Hindlimb muscle (tissue), 1 donor: ENCODE measurements around the gene SETMAR. TPM values are rescaled to one million over a fixed set of nuclear protein-coding genes. Genes with fewer than 3 reads are reported as not detected.
"Not testable (repeated sequence)": the region's sequence is repeated elsewhere in the genome, so short reads cannot be mapped to it uniquely, and the experiment has no call there.

Source experiments
- DNase-seq: peaks from one replicate; pipeline ENCODE4 v3.0.0-alpha.2; 2013
- polyA plus RNA-seq: library from polyadenylated mRNA; unstranded; fragments of 120-200 nt; gene quantifications from one replicate; pipeline ENCODE4 v1.2.1, GENCODE V29; 2013; ENCODE audit not compliant: insufficient read length

SETMAR gene
- 14.9 TPM for polyA plus RNA-seq

DNA sequence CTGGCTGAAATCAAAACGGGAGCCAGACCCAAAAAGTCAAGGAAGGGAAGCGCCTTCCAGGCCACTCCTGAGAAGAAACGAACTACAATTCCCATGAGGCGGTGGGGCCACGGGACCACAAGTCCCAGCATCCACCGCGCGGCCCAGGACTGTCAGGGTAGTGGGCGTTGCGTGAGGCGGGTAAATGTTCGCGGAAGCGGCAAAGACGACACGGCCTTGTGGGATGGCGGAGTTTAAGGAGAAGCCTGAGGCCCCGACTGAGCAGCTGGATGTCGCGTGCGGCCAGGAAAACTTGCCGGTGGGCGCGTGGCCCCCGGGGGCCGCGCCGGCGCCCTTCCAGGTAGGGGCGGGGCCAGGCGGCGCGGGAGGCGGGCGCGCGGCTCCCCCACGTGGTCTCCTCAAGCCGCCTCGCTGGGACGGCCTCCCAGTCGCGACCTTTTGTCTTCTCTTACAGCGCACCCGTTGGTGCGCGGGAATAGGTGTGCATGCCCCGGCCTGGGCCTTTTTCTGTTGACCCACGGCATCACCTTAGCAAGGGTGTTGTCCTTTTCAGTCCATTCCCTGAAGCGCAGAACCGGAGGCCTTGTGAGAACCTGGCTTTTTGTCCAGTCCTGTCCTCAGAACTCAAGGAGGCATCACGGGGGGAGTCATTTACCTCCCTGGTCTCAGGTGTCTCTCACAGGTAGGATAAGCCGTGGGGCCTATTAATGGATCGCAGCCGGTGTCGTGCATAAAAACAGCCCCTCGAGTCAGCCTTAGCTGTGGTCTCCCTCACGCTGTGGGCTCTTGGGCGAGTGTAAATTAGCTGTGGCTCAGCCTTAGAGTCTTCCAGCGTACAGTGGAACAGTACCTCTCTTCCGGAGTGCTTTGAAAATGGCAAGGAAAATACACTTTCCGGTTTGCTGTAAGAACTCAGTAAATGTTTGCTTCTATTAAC lies at the start of gene SETMAR:
Gene SETMAR, plus strand, starts transcription at position 183 of the 937 bp plus-strand sequence. Its CDS starts 2 bp downstream, at position 185.
- DNase-seq, result peak; percentile 94

DNA sequence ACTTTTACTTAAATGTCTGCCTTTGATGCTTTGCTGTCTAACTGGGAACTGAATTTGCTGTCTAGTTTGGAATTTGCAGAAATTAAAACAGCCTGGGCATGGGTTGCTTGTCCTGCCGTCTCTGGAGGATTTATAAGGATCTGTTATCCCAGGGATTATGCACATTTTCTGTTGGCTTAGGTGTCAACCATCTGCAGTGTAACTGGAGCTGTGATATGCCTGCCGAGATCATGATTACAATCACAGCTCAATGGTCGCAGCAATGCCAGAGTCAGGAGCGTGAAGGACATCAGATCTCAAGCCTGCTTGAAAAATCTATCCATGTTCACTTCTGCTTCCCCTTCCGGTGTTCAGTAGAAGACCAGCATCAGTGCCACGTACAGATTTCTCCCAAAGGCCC lies 41.8 kb upstream of the SETMAR start:
- DNase-seq, result no peak

DNA sequence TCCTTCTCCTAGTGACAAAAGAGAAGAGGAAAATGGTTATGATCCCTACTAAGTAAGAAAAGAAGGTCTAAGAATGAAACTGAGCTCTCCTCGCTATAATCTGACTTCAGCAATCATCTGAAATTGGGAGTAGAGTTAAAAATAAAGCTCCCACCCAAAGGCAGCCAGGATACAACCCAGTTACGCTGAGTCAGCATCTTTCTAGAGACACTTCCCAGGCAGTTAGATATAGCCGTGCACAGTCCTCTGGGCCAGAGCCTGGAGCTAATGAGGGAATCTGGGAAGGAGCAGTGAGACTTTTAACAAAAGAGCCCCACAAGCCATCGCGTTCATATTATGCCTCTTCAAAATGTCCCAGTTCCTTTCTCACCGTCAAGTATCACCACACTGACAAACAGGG lies 39.1 kb upstream of the SETMAR start:
- no peak for DNase-seq

DNA sequence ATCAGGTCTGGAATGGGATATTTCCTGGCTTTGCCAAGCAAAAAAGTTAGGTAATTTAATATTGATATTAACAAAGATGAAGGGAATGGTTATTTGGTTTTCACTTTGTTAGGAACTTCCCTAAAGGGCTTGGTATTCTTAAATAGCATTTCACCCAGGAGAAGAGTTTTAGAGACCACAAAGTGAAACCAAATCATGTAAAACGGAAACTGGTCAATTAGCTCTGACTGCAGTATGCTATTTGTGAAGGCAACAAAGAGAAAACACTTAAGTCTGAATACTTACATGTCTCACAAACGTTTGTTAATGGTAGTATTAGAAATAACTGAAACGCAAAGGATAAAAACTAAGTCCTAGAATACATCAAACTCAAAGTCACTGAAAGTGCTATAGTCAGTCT lies 32.4 kb upstream of the SETMAR start:
- no peak for DNase-seq

DNA sequence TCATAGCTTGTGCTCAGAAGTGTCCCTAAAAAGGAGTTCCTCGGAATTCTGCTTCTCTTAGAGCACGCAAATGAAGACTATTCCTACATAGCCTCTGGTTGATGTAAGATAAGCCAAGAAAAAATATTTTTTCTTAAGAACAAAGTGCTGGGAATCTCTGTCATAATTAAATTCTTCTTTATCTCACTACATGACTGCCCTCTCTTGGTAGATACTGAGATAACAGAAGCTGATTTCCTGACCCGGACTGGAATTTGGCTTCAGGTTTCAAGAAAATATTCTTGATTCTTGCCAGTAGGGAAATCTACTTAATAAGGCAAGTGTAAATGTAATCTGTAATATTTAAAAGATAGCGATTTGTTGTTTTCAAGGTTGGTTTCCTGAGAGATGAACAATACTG lies 31.3 kb upstream of the SETMAR start:
- peak; percentile 49 for DNase-seq

DNA sequence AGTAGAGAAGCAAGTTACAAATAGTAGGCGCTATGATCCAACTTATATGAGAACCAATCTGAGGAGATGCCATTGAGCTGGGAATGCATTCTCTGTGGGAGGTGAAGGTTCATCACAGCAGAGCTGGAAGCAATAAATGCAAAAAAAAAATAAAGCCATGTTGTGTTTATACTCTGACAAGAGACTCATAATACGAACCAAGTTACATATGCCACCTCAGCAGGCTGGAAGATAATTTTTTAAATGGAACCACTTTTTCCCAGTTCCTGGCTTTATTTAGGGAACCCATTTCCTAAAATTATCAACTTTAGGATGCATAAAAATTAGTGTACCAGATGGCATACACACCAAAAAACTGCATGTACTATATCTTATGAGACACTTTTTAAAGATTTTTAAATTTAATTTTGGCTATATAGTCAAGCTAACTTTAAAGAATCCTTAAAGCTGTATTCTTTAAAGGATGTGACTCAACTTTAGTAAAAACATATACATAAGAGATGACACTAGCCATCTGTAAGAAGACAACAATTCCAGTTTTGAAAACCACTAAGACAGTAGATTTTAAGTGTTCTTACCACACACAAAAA lies 23.6 kb upstream of the SETMAR start:
- DNase-seq, result no peak

DNA sequence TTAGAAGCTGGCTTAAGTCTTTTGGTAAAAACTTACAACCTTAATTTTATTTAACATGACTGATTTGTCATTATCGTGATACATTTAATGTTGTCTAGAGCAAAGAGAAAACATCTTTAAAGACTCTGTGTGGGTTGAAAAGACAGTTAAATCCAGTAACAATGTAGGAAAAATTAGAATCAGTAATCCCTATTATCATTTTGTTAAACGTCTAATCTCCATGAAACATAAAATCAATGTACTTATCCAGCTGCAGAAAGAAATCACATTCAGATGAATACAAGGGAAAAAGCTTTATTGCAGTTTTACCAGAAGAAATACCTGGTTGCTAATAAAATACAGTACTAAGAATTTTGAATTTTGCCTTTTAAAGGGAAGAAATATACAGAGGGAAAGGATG lies 21.2 kb upstream of the SETMAR start:
- DNase-seq, result no peak

DNA sequence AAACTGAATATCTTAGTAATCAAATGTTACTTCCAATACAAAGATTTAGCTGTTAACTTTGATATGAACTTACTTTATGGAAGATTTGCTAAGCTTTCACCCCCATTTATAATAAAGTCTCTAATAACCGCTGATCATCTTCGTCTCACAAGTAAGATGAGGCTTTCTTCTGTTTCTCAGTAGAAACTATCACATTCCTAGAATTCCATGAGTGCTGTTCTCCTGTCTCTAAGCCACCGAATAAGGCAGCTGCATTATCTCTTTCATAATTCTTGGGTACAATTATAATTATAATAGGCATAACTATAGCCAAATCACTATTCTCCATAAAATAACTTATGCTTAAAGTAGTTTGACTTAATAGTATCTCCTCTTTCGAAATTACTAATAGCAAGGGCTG lies 18.3 kb upstream of the SETMAR start:
- DNase-seq, result no peak

DNA sequence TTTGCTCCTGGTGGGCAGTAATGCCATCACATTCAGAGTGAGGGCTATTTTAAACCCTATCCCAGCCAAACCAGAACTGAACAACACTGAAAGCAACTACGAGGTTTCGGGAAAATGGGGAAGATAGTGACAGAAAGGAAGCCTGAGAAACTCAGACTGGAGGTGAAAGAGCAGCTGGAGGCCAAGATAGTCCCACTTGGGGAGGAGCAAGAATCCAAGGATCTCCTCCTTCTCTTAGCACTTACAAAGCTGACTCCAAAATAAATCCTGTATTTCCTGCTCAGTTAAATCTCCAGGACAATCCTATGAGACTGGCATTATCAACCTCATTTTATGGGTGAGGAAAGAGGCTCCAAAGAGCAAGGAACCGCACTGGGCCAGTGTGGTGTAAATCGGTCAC lies 14.1 kb upstream of the SETMAR start:
- no peak for DNase-seq

DNA sequence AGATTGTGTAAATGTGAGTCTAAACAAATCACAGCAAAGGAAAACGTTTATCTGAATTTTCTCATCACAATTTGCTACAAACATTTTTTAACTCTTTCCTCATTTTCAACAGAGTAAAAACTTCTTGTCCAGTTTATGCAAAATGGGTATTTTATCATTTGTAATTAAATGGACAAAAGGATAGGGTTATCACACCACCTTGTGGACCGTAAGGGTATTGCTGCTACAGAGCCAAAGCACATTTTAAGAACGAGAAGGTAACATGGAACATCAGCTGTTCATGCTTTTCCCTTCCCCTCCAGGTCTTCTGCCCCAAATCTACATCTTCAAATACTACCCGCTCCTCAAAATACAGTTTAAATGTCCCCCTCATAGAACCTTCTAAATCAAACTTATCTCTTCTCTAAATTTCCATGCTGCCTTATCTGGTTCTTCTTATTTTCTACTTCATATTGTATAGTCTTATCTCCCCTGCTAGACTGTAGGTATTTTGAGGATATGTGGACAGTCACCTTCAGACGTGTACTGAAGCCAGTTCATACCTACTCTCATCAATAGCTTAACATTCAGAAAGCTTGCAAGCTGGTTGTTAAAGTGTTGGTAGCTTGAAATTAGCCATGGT lies 12.8 kb upstream of the SETMAR start:
- peak; percentile 38 for DNase-seq

DNA sequence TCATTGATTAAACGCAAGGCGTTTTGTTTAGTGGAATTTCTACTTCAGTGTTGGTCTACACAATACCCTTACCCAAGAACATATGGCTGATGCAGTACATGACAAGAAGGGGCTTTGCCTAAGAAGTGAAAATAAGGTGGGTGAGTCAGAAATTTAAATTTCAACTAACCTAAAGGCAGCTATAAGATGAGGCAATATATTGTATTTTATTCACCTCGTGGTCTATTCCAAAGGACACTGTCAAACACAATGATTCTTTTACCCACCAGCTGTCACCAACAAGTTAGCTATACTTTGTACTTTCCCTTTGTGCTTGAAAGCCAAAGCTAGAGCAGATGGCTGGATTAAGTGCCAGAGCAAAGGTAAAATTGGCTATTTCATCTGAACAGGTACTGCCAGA lies 10.9 kb upstream of the SETMAR start:
- no peak for DNase-seq

DNA sequence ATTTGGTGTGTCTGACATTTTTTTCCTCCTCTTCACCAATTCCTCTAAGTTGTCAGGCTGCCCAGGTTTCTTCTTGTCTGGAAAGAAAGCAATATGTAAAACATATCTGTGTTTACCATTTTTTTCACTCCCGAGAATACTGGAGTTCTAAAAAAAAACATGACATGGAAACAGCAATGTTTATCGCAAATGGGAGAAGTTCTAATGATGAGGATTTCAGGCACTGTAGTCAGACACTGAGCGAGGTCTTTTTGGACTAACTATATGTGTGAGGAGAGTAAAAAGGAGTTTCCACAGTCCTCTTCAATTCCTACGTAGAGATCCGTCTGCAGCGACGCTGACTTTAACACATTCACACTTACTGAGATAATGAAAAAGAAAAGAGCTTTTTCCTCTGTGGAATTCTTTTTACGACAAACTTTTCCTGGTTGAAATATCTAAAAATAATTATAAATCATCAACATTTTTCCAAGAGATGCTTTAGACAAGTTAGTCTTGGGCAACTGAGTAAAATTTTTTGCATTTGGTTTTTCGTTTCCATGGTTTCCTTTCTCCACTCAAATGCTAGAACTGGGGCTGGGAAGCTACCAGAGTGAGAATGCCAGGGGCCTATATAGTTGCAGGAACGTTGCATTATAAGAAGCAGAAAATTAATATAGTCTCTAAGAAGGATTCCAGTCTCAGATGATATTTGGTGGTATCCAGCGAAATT lies 8.4 kb upstream of the SETMAR start:
- DNase-seq, result no peak

DNA sequence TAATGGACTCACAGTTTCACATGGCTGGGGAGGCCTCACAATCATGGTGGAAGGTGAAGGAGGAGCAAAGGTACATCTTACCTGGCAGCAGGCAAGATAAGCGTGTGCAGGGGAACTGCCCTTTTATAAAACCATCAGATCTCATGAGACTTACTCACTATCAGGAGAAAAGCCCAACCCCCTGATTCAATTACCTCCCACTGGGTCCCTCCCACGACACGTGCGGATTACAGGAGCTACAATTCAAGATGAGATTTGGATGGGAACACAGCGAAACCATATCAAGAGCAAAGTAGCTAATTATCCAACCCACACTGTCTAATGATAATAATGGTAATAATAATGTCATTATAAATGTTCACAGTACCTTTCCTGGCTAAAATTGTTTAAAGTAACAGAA lies 6.7 kb upstream of the SETMAR start:
- DNase-seq, result not testable (repeated sequence)

DNA sequence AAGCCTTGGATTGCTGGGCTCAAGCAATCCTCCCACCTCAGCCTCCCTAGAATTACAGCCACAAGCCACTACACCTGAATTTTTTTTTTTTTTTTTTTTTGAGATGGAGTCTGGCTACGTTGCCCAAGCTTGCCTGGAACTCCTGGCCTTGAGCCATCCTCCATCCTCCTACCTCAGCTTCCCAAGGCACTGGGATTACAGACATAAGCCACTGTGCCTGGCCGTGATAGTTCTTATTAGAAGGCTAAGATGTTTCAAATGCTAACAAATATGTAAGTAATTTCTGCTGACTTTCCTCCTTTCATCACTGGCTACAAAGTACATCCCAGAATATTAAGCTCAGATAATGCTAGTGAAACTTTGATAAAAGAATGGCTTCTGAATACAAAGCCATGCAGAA lies 5.7 kb upstream of the SETMAR start:
- no peak for DNase-seq

DNA sequence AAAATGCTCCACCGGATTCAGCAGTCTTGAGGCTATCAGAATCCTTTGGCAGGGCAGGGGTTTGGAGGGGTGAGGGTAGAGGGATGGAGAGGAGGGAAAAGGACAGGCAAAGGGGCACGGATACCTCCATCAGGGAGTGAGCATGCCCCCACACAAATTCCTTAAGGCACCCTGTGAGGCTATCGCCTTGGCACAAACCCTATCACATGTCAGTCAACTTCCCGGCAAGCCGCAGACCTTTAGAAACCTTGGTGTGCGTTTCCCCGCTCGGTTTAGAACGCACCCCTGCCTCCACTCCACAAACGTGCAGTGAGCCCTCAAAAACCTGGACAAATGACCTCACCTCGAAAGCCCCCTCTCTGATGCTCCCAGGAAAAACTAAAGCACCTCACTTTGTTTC lies 422 bp upstream of the SETMAR start:
- no peak for DNase-seq

DNA sequence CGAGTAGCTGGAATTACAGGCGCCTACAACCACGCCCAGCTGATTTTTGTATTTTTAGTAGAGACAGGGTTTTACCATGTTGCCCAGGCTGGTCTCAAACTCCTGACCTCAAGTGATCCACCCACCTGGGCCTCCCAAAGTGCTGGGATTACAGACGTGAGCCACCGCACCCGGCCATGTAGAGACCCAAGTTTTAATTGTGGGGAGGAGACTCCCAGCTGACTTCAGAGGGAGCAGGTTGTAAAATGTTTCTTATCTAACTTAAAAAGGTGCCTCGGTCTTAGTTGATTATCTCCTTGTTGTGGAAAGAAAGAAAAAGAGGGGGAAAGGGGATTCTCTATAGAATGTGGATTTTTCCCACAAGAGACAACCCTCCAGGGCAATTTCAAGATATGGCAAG lies 2.0 kb downstream of the SETMAR start:
- DNase-seq, result not testable (repeated sequence)

DNA sequence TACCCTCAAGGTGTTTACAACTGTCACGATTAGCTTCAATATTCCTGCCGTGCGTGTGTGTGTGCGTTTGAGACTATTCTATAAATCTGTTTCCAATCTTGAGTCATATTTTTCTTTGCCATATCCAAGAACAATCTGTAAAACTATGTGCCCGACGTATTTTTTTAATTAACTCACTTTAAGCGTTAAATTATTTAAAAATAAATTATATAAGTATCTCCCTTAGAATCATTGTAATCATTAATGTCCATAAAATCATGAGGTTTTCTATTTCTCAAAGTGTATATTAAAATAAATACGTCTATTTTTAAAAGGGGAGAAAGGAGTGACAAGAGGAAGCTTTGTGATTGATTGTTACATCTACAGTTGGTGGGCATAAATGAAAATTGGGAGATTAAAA lies 2.9 kb downstream of the SETMAR start:
- DNase-seq, result no peak

DNA sequence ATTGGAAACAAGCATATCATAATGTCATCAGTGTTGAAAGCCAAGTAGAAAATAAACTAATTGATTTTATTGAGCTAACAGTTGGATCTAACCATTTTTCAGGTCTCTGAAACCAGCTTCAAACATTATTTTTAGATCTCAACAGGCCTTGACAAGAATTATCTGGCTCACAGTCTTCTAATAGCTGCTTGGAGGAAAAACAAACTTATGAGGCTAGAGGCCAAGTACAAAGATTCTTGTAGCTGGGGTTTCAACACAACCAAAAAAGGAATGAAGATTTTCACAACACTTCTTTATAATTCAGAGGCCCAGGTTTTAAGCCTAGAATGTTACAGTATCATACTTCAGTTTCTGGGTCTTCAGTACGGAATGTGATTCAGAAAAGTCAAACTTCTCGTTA lies 3.7 kb downstream of the SETMAR start:
- DNase-seq, result peak; percentile 18

DNA sequence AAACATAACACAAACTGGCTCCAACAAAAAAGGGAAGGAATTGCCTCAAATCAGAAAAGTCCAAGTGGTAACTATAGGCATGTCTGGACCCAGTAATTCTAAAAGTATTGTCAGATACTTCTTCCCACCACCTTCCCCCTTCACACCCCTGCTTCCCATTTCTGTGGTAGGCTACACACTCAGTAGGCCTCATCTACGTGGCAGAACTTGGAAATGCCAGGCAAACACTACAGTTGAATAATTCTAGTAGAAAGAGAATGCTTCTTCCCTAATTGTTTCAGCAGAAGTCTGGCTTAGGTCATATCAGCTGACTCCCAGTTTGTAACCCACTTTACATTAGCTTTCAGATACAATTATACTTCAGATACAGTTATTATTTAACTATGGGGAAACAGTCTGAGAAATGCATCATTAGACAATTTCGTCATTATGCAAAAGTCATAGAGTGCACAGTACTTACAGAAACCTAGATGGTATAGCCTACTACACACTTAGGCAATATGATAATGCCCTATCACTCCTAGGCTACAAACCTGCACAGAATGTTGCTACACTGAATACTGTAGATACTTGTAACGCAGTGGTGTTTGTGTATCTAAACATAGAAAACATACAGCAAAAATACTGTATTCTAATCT lies 6.4 kb downstream of the SETMAR start:
- no peak for DNase-seq

DNA sequence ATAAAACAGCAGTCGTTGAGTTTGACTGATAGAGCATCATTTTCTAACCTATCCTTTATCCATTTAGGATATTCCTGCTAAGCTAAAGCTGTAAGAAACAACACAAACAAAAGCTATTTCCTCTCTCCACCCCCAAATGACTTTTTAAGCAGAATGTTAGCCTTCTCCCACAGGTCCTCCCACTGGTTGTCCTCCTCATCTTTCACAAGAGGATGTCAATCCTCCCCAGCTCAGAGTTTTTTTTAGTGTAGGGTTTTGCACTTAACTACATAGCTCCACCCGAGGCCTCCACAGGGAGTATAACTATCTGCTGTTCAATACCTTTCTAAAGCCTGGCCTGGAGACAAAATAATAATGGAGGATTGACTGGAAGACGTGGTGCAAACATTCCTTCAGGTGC lies 7.8 kb downstream of the SETMAR start:
- DNase-seq, result no peak

DNA sequence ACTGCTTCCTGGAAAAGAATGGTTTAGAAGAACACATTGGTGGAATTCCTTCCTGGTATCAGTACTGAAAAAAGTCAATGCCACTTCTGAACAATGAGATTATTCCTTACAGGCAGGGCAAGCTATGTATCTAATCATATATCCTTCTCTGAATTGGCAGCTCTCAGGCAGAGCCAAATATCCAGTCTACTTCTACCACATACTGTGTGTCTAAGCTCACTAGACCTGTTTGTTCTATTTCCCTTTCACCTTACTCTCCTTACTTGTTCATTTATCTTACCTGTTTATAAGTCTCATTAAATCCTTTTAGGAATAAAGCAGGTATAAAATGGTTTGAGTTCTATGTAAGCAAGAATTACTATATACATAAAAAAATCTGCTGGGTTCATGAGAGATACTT lies 8.3 kb downstream of the SETMAR start:
- no peak for DNase-seq

DNA sequence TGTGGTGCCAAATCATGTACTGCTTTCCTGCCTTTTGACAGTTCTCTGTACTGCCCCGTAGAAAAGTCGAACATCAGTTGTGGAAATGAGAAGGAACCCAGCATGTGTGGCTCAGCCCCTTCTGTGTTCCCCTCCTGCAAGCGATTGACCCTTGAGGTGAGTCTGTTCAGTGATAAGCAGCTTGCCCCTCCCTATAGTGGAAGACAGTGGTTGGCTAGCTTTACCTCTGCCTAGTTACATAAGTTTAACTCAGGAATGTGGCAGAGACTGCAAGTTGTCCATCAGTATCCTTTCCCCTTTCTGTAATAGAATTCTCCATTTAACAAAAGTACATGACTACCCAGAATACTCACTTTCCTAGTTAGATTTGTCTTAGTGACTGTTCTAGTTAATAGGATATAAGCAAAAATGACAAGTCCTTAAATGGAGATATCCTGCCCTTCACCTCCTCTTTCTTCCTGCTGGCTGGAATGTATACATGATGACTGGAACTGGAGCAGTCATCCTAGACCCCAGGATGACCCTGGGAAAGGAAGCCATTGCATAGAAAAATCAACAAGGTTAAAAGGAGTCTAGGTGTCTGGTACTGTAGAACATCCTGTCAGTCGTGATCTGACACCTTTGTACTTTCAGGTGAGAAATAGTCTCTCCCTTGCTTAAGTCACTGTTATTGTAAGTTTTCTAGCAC lies 10.6 kb downstream of the SETMAR start:
- no peak for DNase-seq
